Neural cell (in vitro differentiated cells): Measurements from ENCODE around the gene P2RX3. TPM values are rescaled to one million over a fixed set of nuclear protein-coding genes. Genes with fewer than 3 reads are reported as not detected.
"Not testable (repeated sequence)": the region's sequence is repeated elsewhere in the genome, so short reads cannot be mapped to it uniquely, and the experiment has no call there.

Experiments
- H2AFZ ChIP-seq: fragments of 200-600, 300-800 bp; sonication (generic), shearing (Covaris generic); 2 replicates; pipeline ENCODE4 v1.6.0; 2014; ENCODE audit warnings: low read depth, mild to moderate bottlenecking, antibody characterized with exemption, low read length, moderate library complexity
- H3F3A ChIP-seq: fragments of 200-600 bp; shearing (Covaris generic); 2 replicates; pipeline ENCODE4 v1.6.1; 2016; ENCODE audit warnings: mild to moderate bottlenecking, moderate library complexity, mixed read lengths, antibody characterized with exemption, low read length; ENCODE audit not compliant: insufficient read depth, poor library complexity, severe bottlenecking
- H3K27ac ChIP-seq: fragments of 200-600, 300-800 bp; sonication (generic), shearing (Covaris generic); 2 replicates; pipeline ENCODE4 v1.5.1; 2014; ENCODE audit warnings: mild to moderate bottlenecking, low read length, moderate library complexity
- H3K27me3 ChIP-seq: fragments of 300-800, 200-600 bp; sonication (generic), shearing (Covaris generic); 2 replicates; pipeline ENCODE4 v1.6.0; 2014; ENCODE audit warnings: mild to moderate bottlenecking, low read depth, low read length, moderate library complexity; ENCODE audit not compliant: insufficient read depth
- H3K36me3 ChIP-seq: fragments of 300-800, 200-600 bp; sonication (generic), shearing (Covaris generic); 2 replicates; pipeline ENCODE4 v1.5.1; 2014; ENCODE audit warnings: mild to moderate bottlenecking, antibody characterized with exemption, low read length, moderate library complexity; ENCODE audit not compliant: insufficient read depth
- H3K4me2 ChIP-seq: fragments of 300-800, 200-600 bp; sonication (generic), shearing (Covaris generic); 2 replicates; pipeline ENCODE4 v1.6.0; 2014; ENCODE audit warnings: mild to moderate bottlenecking, low read length
- H3K4me3 ChIP-seq: fragments of 300-800, 200-600 bp; sonication (generic), shearing (Covaris generic); 2 replicates; pipeline ENCODE4 v1.5.1; 2014; ENCODE audit warnings: mild to moderate bottlenecking, low read length, moderate library complexity
- H3K79me2 ChIP-seq: fragments of 200-600 bp; shearing (Covaris generic); replicated peaks from 2 replicates; pipeline ENCODE4 v1.6.0; 2014; ENCODE audit warnings: mild to moderate bottlenecking, low read length, moderate library complexity; ENCODE audit not compliant: insufficient read depth
- H3K9ac ChIP-seq: fragments of 300-800, 200-600 bp; sonication (generic), shearing (Covaris generic); 2 replicates; pipeline ENCODE4 v1.6.1; 2016; ENCODE audit warnings: mild to moderate bottlenecking, low read length, mixed read lengths
- H3K9me2 ChIP-seq: fragments of 200-600 bp; shearing (Covaris generic); 2 replicates; pipeline ENCODE4 v1.6.1; 2016; ENCODE audit warnings: mild to moderate bottlenecking, low read length, mixed read lengths; ENCODE audit not compliant: insufficient read depth
- H3K9me3 ChIP-seq: fragments of 200-600, 300-800 bp; sonication (generic), shearing (Covaris generic); 2 replicates; pipeline ENCODE4 v1.6.1; 2016; ENCODE audit warnings: mild to moderate bottlenecking, mixed run types, low read length, moderate library complexity, mixed read lengths
- H4K20me1 ChIP-seq: fragments of 200-600 bp; shearing (Covaris generic); 2 replicates; pipeline ENCODE4 v1.6.1; 2016; ENCODE audit warnings: mild to moderate bottlenecking, mixed run types; ENCODE audit not compliant: insufficient read depth
- EP300 ChIP-seq: fragments of 450-650 bp; conservative IDR thresholded peaks from 2 replicates; pipeline ENCODE4 v1.6.1; 2014; ENCODE audit warnings: antibody characterized with exemption, mild to moderate bottlenecking, moderate library complexity; ENCODE audit not compliant: poor library complexity, severe bottlenecking
- EZH2 ChIP-seq: fragments of 200-600, 300-800 bp; shearing (Covaris generic), sonication (generic); IDR thresholded peaks from 2 replicates; pipeline ENCODE4 v1.6.1; 2014; ENCODE audit warnings: antibody characterized with exemption, low read length, borderline replicate concordance, mild to moderate bottlenecking; ENCODE audit not compliant: insufficient read depth, poor library complexity, severe bottlenecking
- MXI1 ChIP-seq: fragments of 450-650 bp; conservative IDR thresholded peaks from 2 replicates; pipeline ENCODE4 v1.6.1; 2014; ENCODE audit warnings: antibody characterized with exemption, mild to moderate bottlenecking; ENCODE audit not compliant: poor library complexity, severe bottlenecking
- POLR2AphosphoS5 ChIP-seq: IDR thresholded peaks from 2 replicates; pipeline ENCODE4 v1.6.1; 2012
- RAD21 ChIP-seq: fragments of 450-650 bp; conservative IDR thresholded peaks from 2 replicates; pipeline ENCODE4 v1.6.1; 2014; ENCODE audit warnings: antibody characterized with exemption, mild to moderate bottlenecking, moderate library complexity
- SMC3 ChIP-seq: fragments of 450-650 bp; conservative IDR thresholded peaks from 2 replicates; pipeline ENCODE4 v1.6.1; 2014; ENCODE audit warnings: antibody characterized with exemption, mild to moderate bottlenecking, moderate library complexity; ENCODE audit not compliant: poor library complexity
- TAF1 ChIP-seq: IDR thresholded peaks from 2 replicates; pipeline ENCODE4 v1.6.1; 2012; ENCODE audit warnings: low read depth
- polyA plus RNA-seq: library from polyadenylated mRNA; depleted of rRNA; stranded (reverse); fragments of >200 nt; gene quantifications from 2 replicates; pipeline ENCODE4 v1.2.3, GENCODE V29; 2014
- TF ChIP-seq, protein P1 (sequence below): IDR thresholded peaks from 2 replicates; pipeline ENCODE4 v1.6.1; 2012; ENCODE audit warnings: borderline replicate concordance
- TF ChIP-seq, protein P2 (sequence below): fragments of 450-650 bp; IDR thresholded peaks from 2 replicates; pipeline ENCODE4 v1.5.1; 2014; ENCODE audit warnings: antibody characterized with exemption, mild to moderate bottlenecking, moderate library complexity; ENCODE audit not compliant: poor library complexity, severe bottlenecking

The P2RX3 gene
- polyA plus RNA-seq, 1 donor from 2014 or later, result not detected

DNA sequence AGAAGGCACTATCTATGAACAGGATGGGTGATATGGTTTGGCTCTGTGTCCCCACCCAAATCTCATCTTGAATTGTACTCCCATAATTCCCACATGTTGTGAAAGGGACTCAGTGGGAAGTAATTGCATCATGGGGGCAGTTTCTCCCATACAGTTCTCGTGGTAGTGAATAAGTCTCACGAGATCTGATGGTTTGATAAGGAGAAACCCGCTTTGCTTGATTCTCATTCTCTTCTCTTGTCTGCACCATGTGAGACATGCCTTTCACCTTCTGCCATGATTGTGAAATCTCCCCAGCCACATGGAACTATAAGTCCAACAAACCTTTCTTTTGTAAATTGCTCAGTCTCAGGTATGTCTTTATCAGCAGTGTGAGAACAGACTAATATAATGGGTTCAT, 41.9 kb upstream of the P2RX3 start:
- H2AFZ ChIP-seq, H3K4me2 ChIP-seq, H3K9me3 ChIP-seq, H3K36me3 ChIP-seq, H3K79me2 ChIP-seq, H3K27me3 ChIP-seq, H4K20me1 ChIP-seq, H3K9ac ChIP-seq, H3F3A ChIP-seq, H3K9me2 ChIP-seq, H3K27ac ChIP-seq, H3K4me3 ChIP-seq: not testable (repeated sequence)

DNA sequence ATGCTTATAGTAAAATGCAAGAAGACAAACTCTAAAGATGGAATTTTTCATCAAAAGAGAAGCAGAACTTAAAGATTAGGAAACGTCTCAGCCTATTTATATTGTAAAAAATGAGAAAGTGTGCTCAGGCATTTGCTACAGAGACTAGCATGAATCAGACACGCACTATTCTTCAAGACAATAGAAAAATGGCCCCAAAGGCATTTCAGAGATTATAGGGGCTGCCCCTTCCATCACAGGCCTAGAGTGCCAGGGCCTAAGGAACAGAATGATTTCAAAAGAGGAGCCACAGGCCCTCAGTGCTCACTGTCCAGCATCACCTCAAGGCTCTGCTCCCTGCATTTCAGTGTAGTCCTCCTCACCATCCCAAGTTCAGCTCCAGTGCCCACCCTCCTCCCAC, 40.9 kb upstream of the P2RX3 start:
- Histone ChIP-seq H4K20me1 (no peaks in the 10 kb centered on the region), H3K4me2 (no peak overlapping the region), H3K79me2 (no peaks in the 10 kb centered on the region), H2AFZ (no peak overlapping the region), H3F3A (no peaks in the 10 kb centered on the region), H3K9me3 (no peaks in the 10 kb centered on the region), H3K36me3 (peaks cover 6% of the 10 kb centered on the region), H3K4me3 (no peak overlapping the region), H3K9me2 (no peaks in the 10 kb centered on the region), H3K27ac (no peak overlapping the region), H3K9ac (no peak overlapping the region), H3K27me3 (no peaks in the 10 kb centered on the region)
- TF ChIP-seq POLR2AphosphoS5 (no peak), EZH2 (no peak), RAD21 (no peak), SMC3 (no peak), EP300 (no peak), MXI1 (no peak), TAF1 (no peak)
- TF ChIP-seq, protein P1, sequence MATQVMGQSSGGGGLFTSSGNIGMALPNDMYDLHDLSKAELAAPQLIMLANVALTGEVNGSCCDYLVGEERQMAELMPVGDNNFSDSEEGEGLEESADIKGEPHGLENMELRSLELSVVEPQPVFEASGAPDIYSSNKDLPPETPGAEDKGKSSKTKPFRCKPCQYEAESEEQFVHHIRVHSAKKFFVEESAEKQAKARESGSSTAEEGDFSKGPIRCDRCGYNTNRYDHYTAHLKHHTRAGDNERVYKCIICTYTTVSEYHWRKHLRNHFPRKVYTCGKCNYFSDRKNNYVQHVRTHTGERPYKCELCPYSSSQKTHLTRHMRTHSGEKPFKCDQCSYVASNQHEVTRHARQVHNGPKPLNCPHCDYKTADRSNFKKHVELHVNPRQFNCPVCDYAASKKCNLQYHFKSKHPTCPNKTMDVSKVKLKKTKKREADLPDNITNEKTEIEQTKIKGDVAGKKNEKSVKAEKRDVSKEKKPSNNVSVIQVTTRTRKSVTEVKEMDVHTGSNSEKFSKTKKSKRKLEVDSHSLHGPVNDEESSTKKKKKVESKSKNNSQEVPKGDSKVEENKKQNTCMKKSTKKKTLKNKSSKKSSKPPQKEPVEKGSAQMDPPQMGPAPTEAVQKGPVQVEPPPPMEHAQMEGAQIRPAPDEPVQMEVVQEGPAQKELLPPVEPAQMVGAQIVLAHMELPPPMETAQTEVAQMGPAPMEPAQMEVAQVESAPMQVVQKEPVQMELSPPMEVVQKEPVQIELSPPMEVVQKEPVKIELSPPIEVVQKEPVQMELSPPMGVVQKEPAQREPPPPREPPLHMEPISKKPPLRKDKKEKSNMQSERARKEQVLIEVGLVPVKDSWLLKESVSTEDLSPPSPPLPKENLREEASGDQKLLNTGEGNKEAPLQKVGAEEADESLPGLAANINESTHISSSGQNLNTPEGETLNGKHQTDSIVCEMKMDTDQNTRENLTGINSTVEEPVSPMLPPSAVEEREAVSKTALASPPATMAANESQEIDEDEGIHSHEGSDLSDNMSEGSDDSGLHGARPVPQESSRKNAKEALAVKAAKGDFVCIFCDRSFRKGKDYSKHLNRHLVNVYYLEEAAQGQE, result no peak
- TF ChIP-seq, protein P2, sequence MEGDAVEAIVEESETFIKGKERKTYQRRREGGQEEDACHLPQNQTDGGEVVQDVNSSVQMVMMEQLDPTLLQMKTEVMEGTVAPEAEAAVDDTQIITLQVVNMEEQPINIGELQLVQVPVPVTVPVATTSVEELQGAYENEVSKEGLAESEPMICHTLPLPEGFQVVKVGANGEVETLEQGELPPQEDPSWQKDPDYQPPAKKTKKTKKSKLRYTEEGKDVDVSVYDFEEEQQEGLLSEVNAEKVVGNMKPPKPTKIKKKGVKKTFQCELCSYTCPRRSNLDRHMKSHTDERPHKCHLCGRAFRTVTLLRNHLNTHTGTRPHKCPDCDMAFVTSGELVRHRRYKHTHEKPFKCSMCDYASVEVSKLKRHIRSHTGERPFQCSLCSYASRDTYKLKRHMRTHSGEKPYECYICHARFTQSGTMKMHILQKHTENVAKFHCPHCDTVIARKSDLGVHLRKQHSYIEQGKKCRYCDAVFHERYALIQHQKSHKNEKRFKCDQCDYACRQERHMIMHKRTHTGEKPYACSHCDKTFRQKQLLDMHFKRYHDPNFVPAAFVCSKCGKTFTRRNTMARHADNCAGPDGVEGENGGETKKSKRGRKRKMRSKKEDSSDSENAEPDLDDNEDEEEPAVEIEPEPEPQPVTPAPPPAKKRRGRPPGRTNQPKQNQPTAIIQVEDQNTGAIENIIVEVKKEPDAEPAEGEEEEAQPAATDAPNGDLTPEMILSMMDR, result no peak

DNA sequence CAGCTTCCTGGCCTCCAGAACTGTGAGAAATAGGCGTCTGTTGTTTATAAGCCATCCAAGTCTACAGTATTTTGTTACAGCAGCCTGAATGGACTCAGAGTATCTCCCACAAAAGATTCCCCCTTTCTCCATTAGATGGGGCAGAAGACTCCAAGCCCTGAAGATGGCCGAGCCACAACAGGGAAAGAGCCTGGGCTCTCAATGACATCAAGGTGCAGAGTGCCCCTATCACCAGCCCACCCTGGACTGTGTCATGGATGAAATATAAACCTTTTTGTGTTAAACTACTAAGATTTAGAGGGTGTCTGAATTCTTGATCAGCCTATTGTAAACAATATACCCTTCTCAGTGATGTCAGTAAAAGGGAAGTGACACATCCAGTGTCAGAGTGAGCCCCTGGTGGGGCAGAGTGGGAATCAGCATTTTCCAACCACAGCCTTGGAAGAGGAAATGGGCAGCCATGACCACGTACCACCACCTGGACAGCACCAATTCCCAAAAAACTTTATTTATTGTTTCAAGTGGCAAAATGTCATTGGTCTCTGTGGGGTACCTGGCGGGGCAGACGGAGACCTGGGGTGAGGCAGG, 38.9 kb upstream of the P2RX3 start:
- Histone ChIP-seq H3K79me2 (no peaks in the 10 kb centered on the region), H3F3A (no peaks in the 10 kb centered on the region), H3K9me3 (no peaks in the 10 kb centered on the region), H3K9ac (no peak overlapping the region), H3K4me2 (no peak overlapping the region), H3K27ac (no peak overlapping the region), H3K36me3 (peaks cover 6% of the 10 kb centered on the region), H4K20me1 (no peaks in the 10 kb centered on the region), H3K27me3 (no peaks in the 10 kb centered on the region), H3K9me2 (no peaks in the 10 kb centered on the region), H2AFZ (no peak overlapping the region), H3K4me3 (no peak overlapping the region)
- TF ChIP-seq, protein P2, result no peak
- no peak for TF ChIP-seq SMC3
- TF ChIP-seq, protein P1, result no peak
- no peak for TF ChIP-seq TAF1
- no peak for TF ChIP-seq MXI1
- TF ChIP-seq EZH2, result no peak
